SW480 (cell line): ENCODE results near the gene CEBPE.
A peak's percentile ranks its signal among the peaks of the same experiment; 100 is the strongest.
"Not testable (repeated sequence)": the region's sequence is repeated elsewhere in the genome, so short reads cannot be mapped to it uniquely, and the experiment has no call there.

Experiments
- DNase-seq: peaks from one replicate; pipeline ENCODE4 v3.0.0-alpha.2; 2016; ENCODE audit warnings: low spot score

The CEBPE gene

GRCh38 chr14:23121361-23121771, 2.3 kb upstream of the CEBPE start:
- no peak for DNase-seq

DNA sequence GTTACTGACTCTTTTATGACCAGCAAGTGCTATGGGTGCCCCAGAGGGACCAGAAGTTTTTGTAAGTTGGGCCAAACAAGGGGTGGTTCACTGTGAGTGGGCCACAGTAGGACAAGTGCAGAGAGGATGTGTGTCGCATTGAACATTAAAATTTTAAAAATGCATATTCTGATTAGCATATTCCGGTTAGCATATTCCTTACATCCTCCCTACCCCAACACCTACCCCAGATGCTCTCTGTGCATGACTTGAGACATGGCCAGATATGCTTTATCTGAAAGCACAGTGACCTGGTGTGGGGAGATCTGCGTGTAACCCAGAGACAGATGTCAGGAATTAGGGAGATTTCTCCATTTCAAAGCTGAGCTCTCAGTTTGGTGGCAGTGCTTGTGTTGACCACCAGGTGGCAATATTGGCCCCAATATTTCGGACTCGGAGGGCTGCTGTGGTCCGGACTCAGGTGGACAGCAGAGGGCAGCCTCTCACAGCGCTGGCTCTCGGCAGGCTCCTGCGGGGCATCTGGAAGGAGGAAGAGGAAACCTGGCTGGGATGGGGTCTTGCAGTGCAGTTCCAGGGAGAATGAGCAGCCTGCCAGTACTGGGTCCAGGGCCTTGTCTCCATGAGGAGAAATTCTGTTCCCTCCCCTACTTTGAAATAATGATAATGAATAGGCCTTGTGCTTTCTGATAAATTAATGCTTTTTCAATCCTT, 1.6 kb upstream of the CEBPE start:
- peak; percentile 71 for DNase-seq

DNA sequence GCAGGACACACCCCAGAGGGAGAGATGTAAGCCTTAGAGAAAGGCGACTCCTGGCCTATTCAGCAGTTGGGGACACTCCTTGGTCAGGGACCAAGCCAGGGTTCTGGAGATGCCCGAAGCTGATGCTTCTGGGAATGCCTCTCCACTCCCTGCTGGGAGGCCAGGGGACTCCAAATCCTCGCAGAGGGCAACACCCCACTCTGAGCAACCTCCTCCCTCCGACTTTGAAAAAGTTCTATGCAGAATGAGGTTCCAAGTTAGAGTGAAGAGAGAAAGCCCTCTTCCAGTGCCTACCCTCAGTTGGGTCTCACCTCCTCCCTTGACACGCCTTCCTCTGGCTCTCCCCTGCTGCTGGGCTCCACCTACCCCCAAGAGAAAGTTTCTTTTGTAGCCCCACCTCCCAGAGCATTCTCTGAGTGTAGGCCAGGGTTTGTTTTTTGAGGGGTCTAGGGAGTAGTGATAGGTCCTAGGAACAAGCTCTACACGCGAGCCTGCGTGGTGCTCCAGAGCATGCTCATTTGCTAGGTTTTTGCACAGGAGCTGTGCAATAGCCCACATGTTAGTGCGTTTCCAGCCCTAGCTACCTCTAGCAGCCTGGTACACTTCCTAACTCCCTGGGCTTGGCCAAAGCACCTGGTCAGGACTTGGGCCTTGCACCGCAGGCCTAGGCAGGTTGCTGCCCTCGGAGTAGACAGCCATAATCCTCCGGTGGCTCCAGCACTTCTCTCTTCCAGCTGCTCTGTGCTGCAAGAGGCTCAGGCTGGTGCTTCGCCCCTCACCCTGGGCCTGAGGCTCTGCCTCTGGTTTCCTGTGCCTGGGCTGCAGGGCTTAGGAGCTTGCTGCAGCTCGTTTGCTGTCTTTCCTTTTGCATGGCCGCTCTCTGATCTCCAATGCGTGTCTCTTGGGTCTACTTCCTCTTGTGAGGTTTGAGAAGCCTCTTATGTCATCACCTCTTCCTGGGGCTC, 590 bp upstream of the CEBPE start:
- no peak for DNase-seq

- DNase-seq, result no peak
These were observed 1.6 kb downstream of the CEBPE start for GRCh38 chr14:23117371-23118020.

DNA sequence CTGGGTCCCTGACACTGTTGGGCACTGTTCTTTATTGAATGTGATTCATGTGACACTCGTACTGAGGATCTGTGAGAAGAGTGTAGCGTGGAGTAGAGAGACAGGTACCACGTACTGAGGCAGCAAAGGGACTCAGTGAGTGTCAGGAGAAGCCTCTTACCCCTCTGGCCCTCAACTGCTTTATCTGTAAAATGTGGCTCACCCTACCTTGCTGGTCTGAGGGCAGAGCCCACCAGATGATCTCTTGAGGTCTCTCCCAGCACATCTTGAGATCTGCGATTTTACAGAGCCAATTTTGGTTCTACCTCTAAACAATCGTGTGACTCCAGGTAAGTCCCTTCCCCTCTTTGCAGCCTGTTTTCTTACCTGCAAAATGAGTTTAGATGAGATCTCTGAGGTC, 3.1 kb downstream of the CEBPE start:
- no peak for DNase-seq

- peak; percentile 77 for DNase-seq
These were observed 3.9 kb downstream of the CEBPE start for GRCh38 chr14:23115039-23115731.

DNA sequence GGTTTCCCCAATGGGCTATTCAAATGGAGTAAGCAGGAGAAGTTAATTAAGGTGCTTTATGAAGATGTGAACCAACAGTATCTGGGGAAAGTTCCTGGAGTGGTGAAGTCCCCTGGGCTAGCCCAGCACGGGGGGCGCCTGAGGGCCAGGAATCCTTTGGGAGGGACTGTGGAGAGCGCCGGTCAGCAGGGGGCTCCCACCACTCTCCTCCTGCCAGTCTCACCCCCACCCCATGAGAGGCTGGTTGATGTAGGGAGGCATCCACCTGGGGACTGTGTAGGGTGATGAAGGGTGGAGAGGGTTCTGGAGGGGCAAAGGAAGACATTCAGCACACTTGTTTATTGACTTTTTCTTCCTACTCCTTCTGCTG, 4.4 kb downstream of the CEBPE start:
- no peak for DNase-seq

DNA sequence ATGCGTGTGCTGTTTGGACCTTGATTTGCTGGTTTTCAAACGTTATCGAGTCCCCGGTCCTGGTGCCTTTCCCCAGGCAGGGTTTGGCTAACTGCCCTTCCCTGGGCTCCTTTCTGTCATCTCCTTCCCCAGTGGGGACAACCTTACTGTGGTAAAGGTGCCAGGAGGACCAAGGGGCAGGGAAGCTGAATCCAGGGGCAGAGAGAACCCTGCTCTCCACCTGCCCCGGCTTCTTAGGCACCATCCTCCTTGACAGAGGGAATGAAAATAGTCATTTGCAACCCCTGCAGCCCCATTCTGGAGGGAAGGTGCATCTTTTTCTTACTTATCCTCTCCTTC, 5.0 kb downstream of the CEBPE start:
- DNase-seq, result no peak

DNA sequence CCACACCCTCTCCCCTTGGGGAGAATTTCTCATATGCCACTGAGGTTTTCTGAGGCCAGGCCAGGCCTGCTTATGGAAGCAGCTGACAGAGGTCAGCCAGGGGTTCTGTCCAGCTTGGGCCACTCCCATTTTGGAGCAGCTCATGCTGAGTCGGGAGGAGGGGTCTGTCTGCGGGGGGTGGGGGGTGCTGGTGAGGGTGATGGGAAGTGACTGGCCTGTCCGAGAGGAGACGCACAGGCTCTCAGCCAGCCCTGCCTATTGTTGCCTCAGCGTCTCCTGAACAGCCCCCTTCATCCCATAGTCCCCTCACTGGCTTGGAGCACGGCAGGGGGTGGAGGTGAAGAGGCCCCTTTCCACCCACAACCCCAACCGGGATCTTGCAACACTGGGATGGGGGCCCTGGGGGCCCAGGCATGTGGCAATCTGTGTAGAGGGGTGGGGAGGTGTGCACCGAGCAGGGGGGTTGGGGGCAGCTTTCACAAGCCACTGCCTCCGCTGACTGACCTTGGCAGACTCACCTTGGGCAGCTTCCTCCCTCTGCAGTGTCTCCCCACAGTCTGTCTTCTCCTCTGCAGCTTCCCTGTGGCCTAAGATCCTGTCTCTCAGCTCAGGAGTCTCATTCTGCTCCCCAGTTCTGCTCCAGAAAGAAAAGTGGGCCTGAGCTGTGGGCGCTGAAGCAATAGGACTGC, 5.5 kb downstream of the CEBPE start:
- no peak for DNase-seq

DNA sequence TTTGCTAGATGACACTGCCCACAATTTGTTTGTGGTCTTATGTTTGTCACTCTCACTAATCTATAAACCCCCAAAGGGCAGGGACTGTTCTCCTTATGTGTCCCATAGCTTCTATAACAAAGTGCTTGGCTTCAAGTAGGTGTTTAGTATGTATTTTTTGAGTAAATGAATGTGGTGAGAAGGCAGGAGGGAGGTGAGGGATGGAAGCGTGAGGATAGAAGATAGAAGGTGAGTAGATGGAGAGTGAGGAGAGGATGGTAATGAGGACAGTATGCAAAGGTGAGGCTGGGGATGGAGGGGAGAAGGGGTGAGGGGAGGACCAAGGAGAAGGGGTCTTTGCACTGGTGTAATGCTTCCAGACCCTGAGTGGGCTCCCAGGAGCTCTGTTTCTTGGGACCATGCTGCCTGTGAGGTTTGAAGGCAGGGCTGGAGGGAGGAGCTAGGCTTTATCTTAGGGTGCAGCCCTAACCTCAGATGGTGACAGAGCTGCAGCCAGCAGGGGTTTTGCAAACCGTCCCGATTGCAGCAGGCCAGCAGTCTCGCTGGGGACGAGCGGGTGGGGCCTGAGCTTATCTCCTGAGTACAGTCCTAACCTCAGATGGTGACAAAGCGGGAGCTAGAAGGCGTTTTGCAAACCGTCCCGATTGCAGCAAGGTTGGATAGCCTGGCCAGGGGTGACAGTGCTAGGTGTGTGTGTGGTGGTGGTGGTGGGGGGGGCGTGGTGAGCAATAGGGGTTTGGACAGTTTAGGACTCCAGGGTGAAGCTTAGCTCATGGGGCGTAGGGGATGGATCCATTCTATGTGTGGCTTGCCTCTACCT, 6.5 kb downstream of the CEBPE start:
- DNase-seq, result no peak

GRCh38 chr14:23110579-23111365, 8.3 kb downstream of the CEBPE start:
- no peak for DNase-seq

- no peak for DNase-seq
These were observed 9.3 kb downstream of the CEBPE start for GRCh38 chr14:23109769-23110168.

DNA sequence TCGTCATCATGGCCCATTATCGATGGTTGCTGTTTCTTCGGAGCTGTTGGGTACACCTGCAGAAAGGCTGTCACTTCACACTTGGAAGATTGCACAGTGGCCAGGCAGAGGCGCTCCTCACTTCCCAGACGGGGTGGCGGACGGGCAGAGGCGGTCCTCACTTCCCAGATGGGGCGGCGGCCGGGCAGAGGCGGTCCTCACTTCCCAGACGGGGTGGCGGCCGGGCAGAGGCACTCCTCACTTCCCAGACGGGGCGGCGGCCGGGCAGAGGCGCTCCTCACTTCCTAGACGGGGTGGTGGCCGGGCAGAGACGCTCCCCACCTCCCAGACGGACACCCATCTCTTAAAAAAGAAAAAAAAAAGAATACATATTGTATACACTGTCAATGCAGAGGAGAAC, 10.9 kb downstream of the CEBPE start:
- not testable (repeated sequence) for DNase-seq

DNA sequence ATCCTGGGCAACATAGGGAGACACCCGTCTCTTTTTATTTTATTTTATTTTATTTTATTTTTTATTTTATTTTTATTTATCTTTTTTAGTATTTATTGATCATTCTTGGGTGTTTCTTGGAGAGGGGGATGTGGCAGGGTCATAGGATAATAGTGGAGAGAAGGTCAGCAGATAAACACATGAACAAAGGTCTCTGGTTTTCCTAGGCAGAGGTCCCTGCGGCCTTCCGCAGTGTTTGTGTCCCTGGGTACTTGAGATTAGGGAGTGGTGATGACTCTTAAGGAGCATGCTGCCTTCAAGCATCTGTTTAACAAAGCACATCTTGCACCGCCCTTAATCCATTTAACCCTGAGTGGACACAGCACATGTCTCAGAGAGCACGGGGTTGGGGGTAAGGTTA, 11.4 kb downstream of the CEBPE start:
- DNase-seq, result not testable (repeated sequence)

GRCh38 chr14:23106747-23107045, 12.4 kb downstream of the CEBPE start:
- DNase-seq, result no peak

- DNase-seq, result no peak
These were observed 13.7 kb downstream of the CEBPE start for GRCh38 chr14:23105348-23105824.

- no peak for DNase-seq
These were observed 14.3 kb downstream of the CEBPE start, which contains the start of gene CIROP for GRCh38 chr14:23104591-23105347. TSS of gene CIROP (minus strand) at chr14:23104989. CDS start at chr14:23104920, 69 bp downstream.

DNA sequence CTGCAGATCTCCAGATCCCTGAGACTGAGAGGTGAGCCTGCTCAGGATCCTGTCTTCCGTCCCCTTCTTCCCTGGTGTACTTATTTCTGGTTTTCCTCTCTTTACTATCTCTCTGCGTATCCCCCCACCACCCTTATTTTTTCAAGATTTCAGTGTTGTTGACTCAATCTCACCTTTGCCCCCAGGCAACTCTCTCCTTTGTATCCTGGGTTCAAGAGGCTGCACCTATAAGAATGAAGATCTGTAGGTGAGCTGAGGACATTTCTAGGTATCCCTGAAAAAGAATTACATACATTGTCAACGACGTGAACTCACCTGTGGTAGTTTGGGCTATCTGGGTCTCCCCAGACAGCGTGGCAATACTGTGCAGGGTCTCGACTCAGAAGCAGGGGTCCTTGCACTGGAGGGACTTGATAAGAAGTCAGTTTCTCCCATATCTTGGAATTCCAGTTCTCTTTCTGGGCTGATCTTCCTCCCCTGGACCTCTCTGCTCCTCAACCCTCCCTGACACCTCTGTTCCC, 14.9 kb downstream of the CEBPE start:
- DNase-seq, result no peak

- no peak for DNase-seq
These were observed 15.5 kb downstream of the CEBPE start for GRCh38 chr14:23103581-23103980.
